ENCODE measurements around the gene LSM8. TPM values are rescaled to one million over a fixed set of nuclear protein-coding genes. Genes with fewer than 3 reads are reported as not detected.
A peak's percentile ranks its signal among the peaks of the same experiment; 100 is the strongest.

LSM8 gene
- polyA plus RNA-seq, 3 donors: 23.4 to 42.6 (median 32.5) TPM

GRCh38 chr7:118195837-118196474 is 12.0 kb downstream of the LSM8 start:
- peak in 2 of 3 donors; percentile 50 to 63 for DNase-seq
- Histone ChIP-seq H3K4me3 (replicated peaks in 1 of 3; ENCODE audit: low read depth in 2 of 3, low read length in 3 of 3) (no peak overlapping the region), H3K4me1 (ENCODE audit: control insufficient read depth in 1 of 2, insufficient read depth in 2 of 2, low read length in 2 of 2) (no peaks in the 10 kb centered on the region), H3K4me2 (replicated peaks; ENCODE audit: extremely low read depth, low read length, poor library complexity, severe bottlenecking) (no peak overlapping the region), H3K79me2 (ENCODE audit: insufficient read depth, low read length) (no peaks in the 10 kb centered on the region), H3K36me3 (replicated peaks in 1 of 2; ENCODE audit: control insufficient read depth in 1 of 2, insufficient read depth in 2 of 2, low read length in 2 of 2) (peaks cover 23 to 32% of the 10 kb centered on the region in 2 donors), H3K9ac (ENCODE audit: insufficient read depth, low read length, poor library complexity, severe bottlenecking) (no peak overlapping the region), H3K9me3 (replicated peaks in 1 of 2; ENCODE audit: control insufficient read depth in 1 of 2, insufficient read depth in 1 of 2, low read length in 2 of 2) (no peaks in the 10 kb centered on the region), H3K27ac (ENCODE audit: low read depth in 1 of 2, low read length in 2 of 2) (no peak overlapping the region), H2AFZ (ENCODE audit: insufficient read depth, low read depth, low read length, poor library complexity, severe bottlenecking) (no peak overlapping the region), H4K20me1 (ENCODE audit: insufficient read depth, low read length) (no peaks in the 10 kb centered on the region), H3K27me3 (ENCODE audit: control insufficient read depth in 2 of 2, insufficient read depth in 2 of 2, low read length in 2 of 2) (no peaks in the 10 kb centered on the region)
- Mint-ChIP-seq H3K4me3 (no peak overlapping the region), H3K4me1 (peaks cover 1% of the 10 kb centered on the region), H3K36me3 (peaks cover 19 to 21% of the 10 kb centered on the region in 2 donors), H3K27ac (peak overlapping the region in 1 of 7 donors; percentile 20), H3K9me3 (no peaks in the 10 kb centered on the region), H3K27me3 (ENCODE audit: low read depth in 3 of 3) (no peaks in the 10 kb centered on the region)
- no CpG with 5 or more reads among the region's 6 CpGs for WGBS (ENCODE audit: insufficient coverage)
- intact Hi-C loops (cut with micrococcal nuclease): no loop called here
- TF ChIP-seq CTCF (IDR thresholded peaks at IDR 0.05): peak; percentile 91

GRCh38 chr7:118202061-118202460 is 18.1 kb downstream of the LSM8 start:
- Mint-ChIP-seq H3K36me3 (peaks cover 0 to 3% of the 10 kb centered on the region in 2 donors), H3K4me3 (no peak overlapping the region), H3K4me1 (no peaks in the 10 kb centered on the region), H3K9me3 (no peaks in the 10 kb centered on the region), H3K27me3 (ENCODE audit: low read depth in 3 of 3) (peaks cover 0 to 4% (median 2%) of the 10 kb centered on the region in 3 donors), H3K27ac (no peak overlapping the region)
- no peak for DNase-seq
- intact Hi-C loops (cut with micrococcal nuclease): no loop called here
- Histone ChIP-seq H3K27ac (ENCODE audit: low read depth in 1 of 2, low read length in 2 of 2) (no peak overlapping the region), H3K9me3 (replicated peaks in 1 of 2; ENCODE audit: control insufficient read depth in 1 of 2, insufficient read depth in 1 of 2, low read length in 2 of 2) (no peaks in the 10 kb centered on the region), H3K79me2 (ENCODE audit: insufficient read depth, low read length) (no peaks in the 10 kb centered on the region), H3K4me1 (ENCODE audit: control insufficient read depth in 1 of 2, insufficient read depth in 2 of 2, low read length in 2 of 2) (no peaks in the 10 kb centered on the region), H3K4me2 (replicated peaks; ENCODE audit: extremely low read depth, low read length, poor library complexity, severe bottlenecking) (no peak overlapping the region), H4K20me1 (ENCODE audit: insufficient read depth, low read length) (no peaks in the 10 kb centered on the region), H3K4me3 (replicated peaks in 1 of 3; ENCODE audit: low read depth in 2 of 3, low read length in 3 of 3) (no peak overlapping the region), H2AFZ (ENCODE audit: insufficient read depth, low read depth, low read length, poor library complexity, severe bottlenecking) (no peak overlapping the region), H3K9ac (ENCODE audit: insufficient read depth, low read length, poor library complexity, severe bottlenecking) (no peak overlapping the region), H3K27me3 (ENCODE audit: control insufficient read depth in 2 of 2, insufficient read depth in 2 of 2, low read length in 2 of 2) (no peaks in the 10 kb centered on the region), H3K36me3 (replicated peaks in 1 of 2; ENCODE audit: control insufficient read depth in 1 of 2, insufficient read depth in 2 of 2, low read length in 2 of 2) (no peaks in the 10 kb centered on the region)
- TF ChIP-seq CTCF (IDR thresholded peaks at IDR 0.05): no peak
- 100% methylated on average over 1 of the region's 2 CpGs for WGBS (ENCODE audit: insufficient coverage)

Data from CD14-positive monocyte (primary cell).